Measurements from ENCODE around the gene DRC7. TPM values are rescaled to one million over a fixed set of nuclear protein-coding genes. Genes with fewer than 3 reads are reported as not detected.
A peak's percentile ranks its signal among the peaks of the same experiment; 100 is the strongest.
"Not testable (repeated sequence)": the region's sequence is repeated elsewhere in the genome, so short reads cannot be mapped to it uniquely, and the experiment has no call there.

Gene DRC7
- total and polyA plus RNA-seq, 8 donors = 0.28 to 2.4 (median 0.76) TPM

DNA sequence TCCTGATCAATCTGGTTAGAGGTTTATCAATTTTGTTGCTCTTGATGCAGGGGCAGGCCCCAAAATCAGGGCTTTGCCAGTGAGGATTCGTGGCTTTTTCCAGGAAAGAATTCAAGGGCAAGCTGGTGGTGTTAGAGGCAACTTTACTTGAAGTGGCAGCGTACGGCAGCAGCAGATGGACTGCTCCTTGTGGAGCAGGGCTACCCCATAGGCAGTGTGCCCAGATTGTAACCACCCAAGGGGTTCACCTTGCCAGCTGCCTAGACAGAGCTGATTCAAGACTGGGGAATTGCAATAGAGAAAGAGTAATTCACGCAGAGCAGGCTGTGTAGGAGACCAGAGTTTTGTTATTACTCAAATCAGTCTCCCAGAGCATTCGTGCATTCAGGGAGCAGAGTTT, 16.7 kb downstream of the DRC7 start:
- TF ChIP-seq, protein P1, sequence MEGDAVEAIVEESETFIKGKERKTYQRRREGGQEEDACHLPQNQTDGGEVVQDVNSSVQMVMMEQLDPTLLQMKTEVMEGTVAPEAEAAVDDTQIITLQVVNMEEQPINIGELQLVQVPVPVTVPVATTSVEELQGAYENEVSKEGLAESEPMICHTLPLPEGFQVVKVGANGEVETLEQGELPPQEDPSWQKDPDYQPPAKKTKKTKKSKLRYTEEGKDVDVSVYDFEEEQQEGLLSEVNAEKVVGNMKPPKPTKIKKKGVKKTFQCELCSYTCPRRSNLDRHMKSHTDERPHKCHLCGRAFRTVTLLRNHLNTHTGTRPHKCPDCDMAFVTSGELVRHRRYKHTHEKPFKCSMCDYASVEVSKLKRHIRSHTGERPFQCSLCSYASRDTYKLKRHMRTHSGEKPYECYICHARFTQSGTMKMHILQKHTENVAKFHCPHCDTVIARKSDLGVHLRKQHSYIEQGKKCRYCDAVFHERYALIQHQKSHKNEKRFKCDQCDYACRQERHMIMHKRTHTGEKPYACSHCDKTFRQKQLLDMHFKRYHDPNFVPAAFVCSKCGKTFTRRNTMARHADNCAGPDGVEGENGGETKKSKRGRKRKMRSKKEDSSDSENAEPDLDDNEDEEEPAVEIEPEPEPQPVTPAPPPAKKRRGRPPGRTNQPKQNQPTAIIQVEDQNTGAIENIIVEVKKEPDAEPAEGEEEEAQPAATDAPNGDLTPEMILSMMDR (IDR thresholded peaks at IDR 0.05) = no peak
- Histone ChIP-seq H3K4me1 (no peaks in the 10 kb centered on the region), H3K27me3 (no peaks in the 10 kb centered on the region), H3K9me3 (no peaks in the 10 kb centered on the region), H3K4me3 (no peak overlapping the region), H3K36me3 (no peaks in the 10 kb centered on the region), H3K27ac (no peak overlapping the region)
- WGBS, 2 donors = 88 to 96% methylated on average over 5 of the region's 5 CpGs
- FAIRE-seq (no peak), ATAC-seq (no peak), DNase-seq (peak in 1 of 6 donors; percentile 18)
- intact Hi-C loops (cut with DNase I) = no loop called here

DNA sequence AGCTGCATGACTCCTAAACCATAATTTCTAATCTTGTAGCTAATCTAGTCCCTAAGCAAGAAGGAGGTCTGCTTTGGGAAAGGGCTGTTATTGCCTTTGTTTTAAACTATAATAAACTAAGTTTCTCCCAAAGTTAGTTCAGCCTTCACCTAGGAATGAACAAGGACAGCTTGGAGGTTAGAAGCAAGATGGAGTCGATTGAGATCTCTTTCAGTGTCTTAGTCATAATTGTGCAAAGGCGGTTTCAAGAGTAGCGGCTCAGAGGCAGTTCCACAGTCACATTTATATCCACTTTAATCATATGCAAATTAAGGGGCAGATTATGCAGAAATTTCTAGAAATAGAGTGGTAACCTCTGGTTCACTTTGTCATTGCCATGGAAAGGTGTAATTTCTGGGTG, 17.4 kb downstream of the DRC7 start:
- WGBS, 2 donors = 92 to 93% methylated on average over 3 of the region's 3 CpGs
- no peak for FAIRE-seq
- intact Hi-C loops (cut with DNase I) = no loop called here
- no peaks in the 10 kb centered on the region for H3K4me1 ChIP-seq
- H3K27ac ChIP-seq = no peak overlapping the region
- H3K27me3 ChIP-seq = no peaks in the 10 kb centered on the region
- H3K36me3 ChIP-seq = no peaks in the 10 kb centered on the region
- ATAC-seq = no peak
- TF ChIP-seq, protein P1 (IDR thresholded peaks at IDR 0.05) = no peak
- no peak for DNase-seq
- H3K9me3 ChIP-seq = no peaks in the 10 kb centered on the region
- no peak overlapping the region for H3K4me3 ChIP-seq

DNA sequence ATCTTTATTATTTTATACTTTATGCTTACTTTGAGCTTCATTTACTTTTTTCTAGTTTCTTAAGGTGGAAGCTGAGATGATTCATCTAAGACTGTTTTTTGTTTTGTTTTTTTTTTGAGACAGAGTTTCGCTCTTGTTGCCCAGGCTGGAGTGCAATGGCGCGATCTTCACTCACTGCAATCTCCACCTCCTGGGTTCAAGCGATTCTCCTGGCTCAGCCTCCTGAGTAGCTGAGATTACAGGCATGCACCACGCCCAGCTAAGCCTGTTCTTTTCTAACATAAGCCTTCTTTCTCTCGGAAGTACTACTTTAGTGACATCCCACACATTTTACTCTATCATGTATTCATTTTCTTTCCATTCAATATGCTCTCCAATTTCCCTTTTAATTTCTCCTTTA, 18.0 kb downstream of the DRC7 start:
- DNase-seq; H3K36me3 ChIP-seq; FAIRE-seq; H3K4me3 ChIP-seq; H3K9me3 ChIP-seq; ATAC-seq; H3K27ac ChIP-seq; H3K4me1 ChIP-seq; H3K27me3 ChIP-seq; intact Hi-C loops (cut with DNase I): not testable (repeated sequence)
- WGBS, 2 donors = 80 to 86% methylated on average over 6 of the region's 6 CpGs

DNA sequence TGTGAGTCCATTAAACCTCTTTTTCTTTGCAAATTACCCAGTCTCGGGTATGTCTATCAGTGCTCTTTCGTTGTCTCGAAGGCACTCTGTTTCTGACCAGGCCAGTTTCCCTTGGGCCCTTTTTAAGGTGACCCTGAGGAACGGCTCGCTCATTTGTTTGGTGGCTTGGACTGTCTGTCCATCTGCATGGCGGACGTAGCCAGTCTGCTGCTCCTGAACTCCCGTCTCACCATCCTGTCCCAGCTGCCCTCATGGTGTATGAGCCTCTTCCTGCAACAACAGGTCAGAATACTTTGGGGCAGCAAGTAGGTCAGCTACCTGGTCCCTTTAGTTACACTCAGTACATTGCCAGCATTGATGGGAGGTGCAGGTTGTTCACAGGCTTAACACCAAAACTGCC, 19.0 kb downstream of the DRC7 start:
- ATAC-seq (no peak), FAIRE-seq (no peak)
- intact Hi-C loops (cut with DNase I) = no loop called here

DNA sequence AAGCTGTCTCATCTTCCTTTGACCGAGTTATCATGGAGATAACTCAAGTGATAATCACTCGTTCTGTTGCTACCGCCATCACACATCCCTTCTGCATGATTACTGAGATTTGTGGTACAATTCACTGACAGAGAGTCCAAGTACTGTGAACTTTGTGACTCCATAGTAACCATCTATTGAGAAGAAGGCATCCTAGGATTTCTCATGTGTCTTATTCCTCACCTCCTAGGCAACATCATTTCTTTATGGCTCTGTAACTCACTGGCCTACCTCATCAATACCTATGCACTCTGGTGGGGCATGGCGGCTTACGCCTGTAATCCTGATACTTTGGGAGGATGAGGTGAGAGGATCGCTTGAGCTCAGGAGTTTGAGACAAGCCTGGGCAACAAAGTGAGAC, 19.4 kb downstream of the DRC7 start:
- FAIRE-seq (no peak), ATAC-seq (no peak), DNase-seq (no peak)
- WGBS, 2 donors = 73 to 90% methylated on average over 6 of the region's 6 CpGs
- Histone ChIP-seq H3K27me3 (no peaks in the 10 kb centered on the region), H3K27ac (no peak overlapping the region), H3K4me1 (no peaks in the 10 kb centered on the region), H3K9me3 (no peaks in the 10 kb centered on the region), H3K36me3 (no peaks in the 10 kb centered on the region), H3K4me3 (no peak overlapping the region)
- TF ChIP-seq, protein P1 (IDR thresholded peaks at IDR 0.05) = no peak
- intact Hi-C loops (cut with DNase I) = no loop called here

More for the DNA sequence above, 19.0 kb downstream of the DRC7 start:
- Histone ChIP-seq H3K9me3 (no peaks in the 10 kb centered on the region), H3K4me3 (no peak overlapping the region), H3K36me3 (no peaks in the 10 kb centered on the region), H3K27ac (no peak overlapping the region), H3K27me3 (no peaks in the 10 kb centered on the region), H3K4me1 (no peaks in the 10 kb centered on the region)
- TF ChIP-seq, protein P1 (IDR thresholded peaks at IDR 0.05) = no peak
- 78 to 93% methylated on average over 8 of the region's 8 CpGs for WGBS, 2 donors
- peak in 1 of 6 donors; percentile 8 for DNase-seq

Data from pancreas (tissue), 10 donors.